ENCODE results near the gene ZBTB16. TPM values are rescaled to one million over a fixed set of nuclear protein-coding genes. Genes with fewer than 3 reads are reported as not detected.

Gene ZBTB16
- total and polyA plus RNA-seq, 2 donors, result 10.3 to 95.2 TPM

DNA sequence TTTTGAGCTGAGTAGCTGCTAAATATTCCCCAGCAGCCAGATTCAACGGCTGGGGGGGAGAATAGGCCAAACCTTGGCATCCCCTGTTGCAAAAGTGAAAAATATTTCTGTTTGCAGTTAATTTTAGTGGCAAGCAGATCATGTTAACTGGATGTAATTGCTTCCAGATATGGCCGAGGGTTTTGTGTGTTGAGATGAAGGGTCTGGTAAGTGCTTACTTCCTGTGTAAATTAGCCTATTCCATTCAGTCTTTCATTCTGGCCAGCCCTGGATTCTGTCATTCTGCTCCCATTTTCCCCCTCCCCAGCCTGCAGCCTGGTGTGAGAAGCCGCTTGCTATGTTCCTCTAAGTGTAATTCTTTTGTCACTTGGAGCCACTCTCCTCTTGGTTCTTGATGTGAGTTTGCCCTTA, 17.4 kb downstream of the ZBTB16 start:
- H3K4me1 ChIP-seq (ENCODE audit: insufficient read depth), result peaks cover 6% of the 10 kb centered on the region
- no peak for DNase-seq (ENCODE audit: extremely low spot score)
- H3K27ac ChIP-seq (ENCODE audit: low read depth), result no peak overlapping the region
- no peak overlapping the region for H3K4me3 ChIP-seq (ENCODE audit: low read depth, low read length)
- WGBS, result 75% methylated on average over 3 of the region's 3 CpGs
- H3K36me3 ChIP-seq (ENCODE audit: insufficient read depth), result no peaks in the 10 kb centered on the region

DNA sequence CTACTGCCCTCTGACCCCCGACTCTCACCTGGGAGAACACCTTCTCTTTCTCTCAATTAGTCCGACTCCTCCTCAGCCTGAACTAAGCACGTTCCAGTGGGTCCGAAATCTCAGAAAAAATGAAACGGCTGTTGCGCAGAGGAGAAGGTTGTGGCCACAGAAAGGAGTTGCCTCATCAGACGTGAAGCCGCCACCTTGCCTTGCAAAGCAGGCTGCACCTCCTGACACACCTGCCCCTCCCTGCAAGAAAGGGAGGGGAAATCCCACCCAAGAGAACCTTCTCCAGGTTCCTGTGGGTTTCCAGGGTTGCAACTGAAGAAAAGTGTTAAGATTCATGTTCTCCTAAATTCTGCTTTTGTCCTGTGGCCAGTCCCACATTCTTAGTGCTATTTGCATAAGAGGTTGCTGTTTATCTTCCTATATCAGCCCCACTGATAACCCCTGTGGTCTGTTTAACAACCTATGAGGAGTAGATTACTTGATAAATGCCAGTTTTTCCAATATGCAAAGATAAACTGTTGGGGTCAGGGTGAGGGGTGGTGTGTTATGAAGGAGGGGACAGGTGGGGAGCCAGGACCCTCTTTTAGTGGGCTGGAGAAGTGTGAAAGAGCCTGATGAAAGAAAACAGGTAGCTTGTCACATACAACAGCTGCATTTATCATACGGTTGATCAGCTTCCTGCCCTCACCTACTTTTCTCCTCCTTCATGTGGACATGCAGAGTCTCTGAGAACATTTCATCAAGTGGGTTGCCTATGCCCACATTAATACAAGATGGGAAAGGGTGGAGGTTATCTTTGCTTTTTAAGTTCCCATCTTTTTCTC, 18.2 kb downstream of the ZBTB16 start:
- 89% methylated on average over 9 of the region's 9 CpGs for WGBS
- Histone ChIP-seq H3K27ac (ENCODE audit: low read depth) (no peak overlapping the region), H3K4me3 (ENCODE audit: low read depth, low read length) (no peak overlapping the region), H3K36me3 (ENCODE audit: insufficient read depth) (no peaks in the 10 kb centered on the region), H3K4me1 (ENCODE audit: insufficient read depth) (peaks cover 6% of the 10 kb centered on the region)
- no peak for DNase-seq (ENCODE audit: extremely low spot score)

DNA sequence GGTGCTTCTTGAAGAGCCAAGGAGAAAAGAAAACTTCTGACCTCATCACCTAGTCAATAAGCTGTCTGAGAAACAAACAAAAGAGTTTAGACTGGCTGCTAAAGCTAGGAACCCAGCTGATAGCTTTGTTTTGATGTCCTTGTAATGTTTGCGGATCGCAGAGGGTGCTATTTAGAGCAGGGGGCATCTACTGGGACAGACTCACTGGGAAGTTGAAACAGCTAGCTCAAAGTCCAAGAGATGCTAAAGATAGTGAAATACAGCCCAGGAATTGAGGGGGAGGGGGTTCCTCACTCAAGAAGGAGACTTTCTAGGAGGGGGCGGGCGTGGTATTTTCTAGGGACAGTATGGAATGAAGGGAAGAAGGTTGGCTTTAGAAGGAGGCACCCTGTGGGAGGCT, 18.9 kb downstream of the ZBTB16 start:
- no peak overlapping the region for H3K4me3 ChIP-seq (ENCODE audit: low read depth, low read length)
- 93% methylated on average over 4 of the region's 4 CpGs for WGBS
- H3K4me1 ChIP-seq (ENCODE audit: insufficient read depth), result peaks cover 6% of the 10 kb centered on the region
- H3K36me3 ChIP-seq (ENCODE audit: insufficient read depth), result no peaks in the 10 kb centered on the region
- peak overlapping the region; percentile 3 for H3K27ac ChIP-seq (ENCODE audit: low read depth)
- no peak for DNase-seq (ENCODE audit: extremely low spot score)

DNA sequence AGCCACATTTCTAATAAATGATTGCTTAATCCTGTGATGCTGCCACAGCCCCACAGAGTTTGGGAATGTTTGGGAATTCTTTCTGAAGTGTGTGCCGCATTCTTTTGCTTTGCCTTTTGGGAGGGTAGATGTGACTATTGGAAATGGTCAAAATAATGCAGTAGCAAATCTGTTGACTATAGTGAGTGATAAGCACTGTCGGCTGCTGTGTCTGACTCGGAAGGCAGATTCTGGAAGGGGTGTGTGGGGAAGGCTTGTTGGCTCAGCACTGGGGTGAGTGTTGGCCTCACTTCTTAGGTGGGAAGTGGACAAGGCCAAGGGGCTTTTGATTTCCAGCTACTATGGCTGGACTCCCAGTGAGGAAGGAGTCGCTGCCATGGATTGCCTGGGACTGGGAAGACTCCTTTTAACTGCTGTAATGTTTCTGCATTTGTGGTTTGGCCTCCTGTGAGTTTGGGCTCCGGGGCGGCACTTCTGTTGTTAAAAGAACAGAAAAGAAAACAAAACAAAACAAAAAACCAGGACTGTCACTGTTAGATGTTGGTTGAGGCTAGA, 20.1 kb downstream of the ZBTB16 start:
- 53% methylated on average over 6 of the region's 6 CpGs for WGBS
- H3K4me1 ChIP-seq (ENCODE audit: insufficient read depth), result peaks cover 6% of the 10 kb centered on the region
- peak overlapping the region; percentile 6 for H3K27ac ChIP-seq (ENCODE audit: low read depth)
- DNase-seq (ENCODE audit: extremely low spot score), result no peak
- H3K36me3 ChIP-seq (ENCODE audit: insufficient read depth), result no peaks in the 10 kb centered on the region
- H3K4me3 ChIP-seq (ENCODE audit: low read depth, low read length), result peak overlapping the region; percentile 10

DNA sequence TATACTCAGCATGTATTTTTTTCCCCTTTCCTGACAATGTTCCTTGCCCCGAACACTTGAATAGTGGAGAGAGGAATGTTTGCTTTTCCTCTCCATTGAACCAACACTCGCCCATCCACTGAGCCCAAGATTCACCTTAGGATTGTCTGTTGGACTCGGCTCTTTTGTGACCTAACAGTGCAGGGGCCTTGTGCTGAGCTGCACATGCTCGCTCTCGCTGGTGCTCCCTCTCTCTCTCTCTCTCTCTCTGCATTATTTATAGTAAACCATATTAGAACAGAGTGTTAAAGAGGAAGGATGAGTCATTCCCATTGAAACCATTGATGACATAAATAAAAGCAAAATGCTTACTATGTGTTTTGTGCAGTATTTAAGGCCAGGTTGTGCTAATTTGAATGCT, 20.7 kb downstream of the ZBTB16 start:
- 53% methylated on average over 5 of the region's 5 CpGs for whole genome bisulfite sequencing
- H3K4me3 ChIP-seq (ENCODE audit: low read depth, low read length), result no peak overlapping the region
- H3K4me1 ChIP-seq (ENCODE audit: insufficient read depth), result peaks cover 6% of the 10 kb centered on the region
- no peaks in the 10 kb centered on the region for H3K36me3 ChIP-seq (ENCODE audit: insufficient read depth)
- DNase-seq (ENCODE audit: extremely low spot score), result no peak
- no peak overlapping the region for H3K27ac ChIP-seq (ENCODE audit: low read depth)

DNA sequence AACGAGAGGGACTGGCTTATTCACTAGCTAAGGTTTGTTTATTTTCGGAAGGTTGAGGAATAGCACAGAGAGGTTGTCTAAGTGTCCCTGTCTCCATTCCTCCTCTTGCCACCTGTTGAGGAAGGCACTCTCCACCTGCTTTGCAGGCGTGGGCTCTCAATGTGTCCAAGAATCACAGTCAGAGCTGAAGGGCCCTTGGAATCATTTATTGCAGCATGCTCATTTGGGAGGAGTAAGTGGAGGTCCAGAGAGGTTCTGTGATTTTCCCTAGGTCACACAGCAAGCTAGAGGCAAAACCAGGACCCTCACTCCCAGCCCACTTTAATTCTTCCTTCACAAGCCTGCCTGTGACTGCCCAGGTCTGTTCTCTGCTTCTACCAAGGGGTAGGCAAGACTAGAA, 21.3 kb downstream of the ZBTB16 start:
- DNase-seq (ENCODE audit: extremely low spot score), result no peak
- 86% methylated on average over 3 of the region's 3 CpGs for WGBS
- H3K27ac ChIP-seq (ENCODE audit: low read depth), result no peak overlapping the region
- H3K36me3 ChIP-seq (ENCODE audit: insufficient read depth), result no peaks in the 10 kb centered on the region
- no peak overlapping the region for H3K4me3 ChIP-seq (ENCODE audit: low read depth, low read length)
- H3K4me1 ChIP-seq (ENCODE audit: insufficient read depth), result peaks cover 6% of the 10 kb centered on the region

DNA sequence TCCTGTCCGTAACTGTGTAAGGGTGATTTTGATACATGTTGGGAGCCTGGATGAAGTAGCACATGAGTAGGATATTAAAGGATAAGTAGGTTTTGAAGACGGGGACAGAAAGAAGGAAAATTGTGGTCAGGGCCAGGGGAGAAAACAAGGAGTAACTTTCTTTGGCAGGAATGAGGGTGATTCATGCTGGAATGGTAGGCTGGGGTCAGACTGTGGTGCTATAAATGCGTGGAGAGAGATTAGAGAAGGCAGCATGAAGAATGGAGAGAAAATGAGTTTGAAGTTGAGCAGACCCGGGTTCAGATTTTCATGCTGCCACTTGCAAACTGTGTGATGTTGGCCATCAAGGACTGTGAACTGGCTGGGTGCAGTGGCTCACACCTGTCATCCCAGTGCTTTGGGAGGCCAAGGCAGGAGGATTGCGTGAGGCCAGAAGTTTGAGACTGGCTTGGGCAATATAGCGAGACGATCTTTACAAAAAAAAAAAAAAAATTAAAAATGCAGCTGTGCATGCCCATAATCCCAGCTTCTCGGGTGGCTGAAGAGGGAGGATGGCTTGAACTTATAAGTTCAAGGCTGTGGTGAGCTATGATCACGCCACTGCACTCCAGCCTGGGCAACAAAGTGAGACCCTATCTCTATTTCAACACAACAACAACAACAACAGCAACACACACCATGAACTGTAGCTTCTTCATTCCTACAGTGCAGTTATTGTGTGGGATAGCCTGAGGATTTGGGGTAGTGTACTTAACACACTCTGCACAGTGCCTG, 22.3 kb downstream of the ZBTB16 start:
- Histone ChIP-seq H3K27ac (ENCODE audit: low read depth) (no peak overlapping the region), H3K36me3 (ENCODE audit: insufficient read depth) (no peaks in the 10 kb centered on the region), H3K4me1 (ENCODE audit: insufficient read depth) (peaks cover 4% of the 10 kb centered on the region), H3K4me3 (ENCODE audit: low read depth, low read length) (no peak overlapping the region)
- DNase-seq (ENCODE audit: extremely low spot score), result no peak
- 67% methylated on average over 9 of the region's 9 CpGs for WGBS

DNA sequence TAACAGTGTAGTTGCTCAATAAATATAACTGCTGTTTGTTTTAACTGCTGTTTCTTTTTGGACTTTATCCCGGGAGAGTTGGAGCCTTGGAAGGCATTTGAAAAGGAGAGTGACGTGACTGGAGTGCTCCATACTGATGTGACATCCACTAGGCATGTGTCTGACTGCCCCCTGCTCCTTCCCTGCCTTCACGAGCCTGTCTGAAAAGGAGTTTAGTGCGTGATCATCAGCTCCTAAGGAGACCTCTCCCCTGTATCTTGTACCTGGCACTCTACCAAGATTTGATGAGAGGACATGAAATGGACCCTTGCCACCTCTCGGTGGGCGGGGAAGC, 22.9 kb downstream of the ZBTB16 start:
- Histone ChIP-seq H3K36me3 (ENCODE audit: insufficient read depth) (no peaks in the 10 kb centered on the region), H3K4me3 (ENCODE audit: low read depth, low read length) (no peak overlapping the region)

DNA sequence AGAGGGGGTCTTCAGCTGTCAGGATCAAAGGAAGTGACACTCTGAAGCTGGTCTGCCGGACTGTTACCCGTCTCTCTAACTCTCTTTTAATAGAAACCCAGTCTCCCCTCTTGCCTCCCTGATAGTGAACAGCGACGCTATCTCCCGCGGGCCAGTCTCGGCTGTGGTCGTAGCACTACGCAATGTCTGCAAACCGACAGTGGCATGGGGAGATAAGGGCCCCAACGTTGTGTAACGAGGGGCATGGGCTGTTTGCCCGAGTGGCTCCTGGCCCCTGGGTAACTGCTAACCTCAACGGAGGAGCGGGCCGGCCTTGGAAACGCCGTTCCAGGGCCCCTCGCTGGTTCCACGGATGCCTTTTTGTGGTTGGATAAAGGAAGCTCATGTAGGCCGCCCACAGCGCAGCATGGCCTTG, 23.3 kb downstream of the ZBTB16 start:
- H3K4me3 ChIP-seq (ENCODE audit: low read depth, low read length), result no peak overlapping the region
- H3K27ac ChIP-seq (ENCODE audit: low read depth), result no peak overlapping the region
- H3K4me1 ChIP-seq (ENCODE audit: insufficient read depth), result peaks cover 4% of the 10 kb centered on the region
- H3K36me3 ChIP-seq (ENCODE audit: insufficient read depth), result no peaks in the 10 kb centered on the region
- 83% methylated on average over 22 of the region's 22 CpGs for WGBS
- no peak for DNase-seq (ENCODE audit: extremely low spot score)

More for the DNA sequence above, 22.9 kb downstream of the ZBTB16 start:
- 64% methylated on average over 6 of the region's 6 CpGs for WGBS
- Histone ChIP-seq H3K27ac (ENCODE audit: low read depth) (no peak overlapping the region), H3K4me1 (ENCODE audit: insufficient read depth) (peaks cover 4% of the 10 kb centered on the region)
- no peak for DNase-seq (ENCODE audit: extremely low spot score)

DNA sequence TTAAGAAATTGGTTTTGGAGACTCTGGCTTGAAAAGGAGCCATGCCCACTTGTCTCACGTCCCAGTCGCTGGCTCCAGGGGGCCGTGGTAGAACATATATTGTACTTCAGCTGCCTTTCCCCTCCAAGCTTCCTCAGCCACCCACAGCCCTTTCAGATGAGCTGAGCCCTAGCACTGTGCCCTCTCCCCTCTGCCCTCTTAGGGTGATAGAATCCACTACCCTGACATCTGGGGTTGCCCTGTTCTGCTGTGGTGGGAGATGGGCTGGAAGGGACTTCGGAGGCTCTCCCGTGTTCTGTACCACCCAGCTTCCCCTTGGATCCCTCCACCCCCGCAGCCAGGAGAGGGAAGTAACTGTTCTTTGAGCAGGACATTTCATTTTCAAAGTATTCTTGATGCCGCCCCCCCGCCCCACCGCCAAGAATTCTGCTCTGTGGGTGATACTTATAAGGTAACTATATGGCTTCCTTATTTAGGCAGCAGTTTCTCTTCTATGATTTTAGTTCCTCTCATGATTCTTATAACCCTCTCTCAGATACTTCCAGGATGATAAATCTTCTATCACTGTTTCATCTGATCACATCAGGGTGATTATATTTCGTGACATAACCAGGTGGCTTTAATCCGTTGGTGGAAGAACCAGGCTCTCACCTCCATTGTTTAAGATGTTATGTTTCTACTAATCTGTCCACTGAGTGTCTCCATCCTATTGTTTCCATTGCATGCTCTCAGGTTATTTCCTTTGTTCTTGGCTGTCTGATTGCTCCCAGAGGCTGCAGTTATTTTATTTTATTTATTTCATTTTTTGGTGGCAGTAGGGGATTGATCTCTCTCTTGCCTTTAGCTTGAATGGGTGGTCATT, 24.1 kb downstream of the ZBTB16 start:
- Histone ChIP-seq H3K4me3 (ENCODE audit: low read depth, low read length) (no peak overlapping the region), H3K27ac (ENCODE audit: low read depth) (no peak overlapping the region), H3K4me1 (ENCODE audit: insufficient read depth) (peaks cover 2% of the 10 kb centered on the region), H3K36me3 (ENCODE audit: insufficient read depth) (no peaks in the 10 kb centered on the region)
- DNase-seq (ENCODE audit: extremely low spot score), result no peak
- 89% methylated on average over 11 of the region's 11 CpGs for WGBS

DNA sequence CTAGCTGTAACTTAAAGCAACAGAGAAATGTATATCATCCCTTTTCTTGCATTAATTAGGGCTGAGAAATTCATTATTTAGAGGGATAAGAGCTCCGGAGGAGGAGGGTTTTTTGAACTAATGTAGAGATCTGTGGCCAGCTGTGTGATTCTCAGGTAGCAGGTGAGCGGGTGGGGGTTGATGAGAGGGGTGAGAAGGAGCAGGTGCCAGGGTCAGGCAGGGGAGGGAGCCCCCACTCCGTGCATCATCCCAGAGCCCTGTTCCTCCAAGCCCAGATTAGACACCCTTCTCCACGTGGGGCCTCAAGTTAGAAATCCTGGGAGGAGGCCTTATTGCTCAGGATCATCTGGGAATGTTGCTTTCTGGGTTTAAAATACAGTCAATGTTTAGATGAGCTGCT, 24.9 kb downstream of the ZBTB16 start:
- Histone ChIP-seq H3K4me3 (ENCODE audit: low read depth, low read length) (no peak overlapping the region), H3K4me1 (ENCODE audit: insufficient read depth) (peaks cover 1% of the 10 kb centered on the region), H3K36me3 (ENCODE audit: insufficient read depth) (no peaks in the 10 kb centered on the region), H3K27ac (ENCODE audit: low read depth) (no peak overlapping the region)
- WGBS, result 59% methylated on average over 4 of the region's 4 CpGs
- no peak for DNase-seq (ENCODE audit: extremely low spot score)

DNA sequence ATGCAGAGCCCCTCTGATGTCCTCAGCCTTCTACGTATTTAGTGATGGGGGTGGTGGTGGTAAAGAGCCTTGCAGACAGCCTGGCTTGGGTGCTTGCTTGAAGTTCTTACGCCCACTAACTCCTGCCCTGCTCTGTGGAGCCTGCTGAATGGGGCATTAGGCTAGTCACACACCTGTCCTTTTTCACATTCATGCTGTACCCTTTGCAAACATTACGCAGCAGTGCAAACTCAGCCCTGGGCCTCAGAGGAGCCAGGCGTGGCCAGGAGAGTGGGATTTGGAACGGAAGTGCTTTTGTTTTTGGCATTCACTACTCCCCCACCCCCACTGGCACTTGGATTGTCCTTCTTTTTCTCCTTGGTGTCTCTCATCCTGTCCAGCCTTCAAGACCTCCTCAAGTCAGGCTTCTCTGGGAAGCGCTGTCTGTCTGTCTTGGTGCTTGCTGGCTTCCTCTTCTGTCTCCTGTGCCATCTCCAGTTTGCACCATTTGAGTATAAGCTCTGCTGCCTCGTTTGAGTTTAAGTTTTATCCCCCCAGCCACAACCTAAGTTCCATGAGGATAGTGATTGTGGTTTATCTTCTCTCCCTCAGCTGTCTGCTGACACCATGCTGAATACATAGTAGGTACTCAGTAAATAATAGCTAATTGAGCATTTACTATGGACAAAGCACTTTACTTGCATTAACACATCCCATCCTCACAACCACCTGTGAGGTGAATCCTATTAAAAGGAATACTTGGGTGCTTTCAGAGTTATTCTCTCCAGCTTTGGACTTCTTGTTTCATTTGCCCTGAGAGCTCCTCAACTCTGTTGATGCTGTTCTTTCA, 26.7 kb downstream of the ZBTB16 start:
- Histone ChIP-seq H3K4me3 (ENCODE audit: low read depth, low read length) (no peak overlapping the region), H3K4me1 (ENCODE audit: insufficient read depth) (no peaks in the 10 kb centered on the region), H3K36me3 (ENCODE audit: insufficient read depth) (no peaks in the 10 kb centered on the region), H3K27ac (ENCODE audit: low read depth) (no peak overlapping the region)
- no peak for DNase-seq (ENCODE audit: extremely low spot score)
- WGBS, result 76% methylated on average over 7 of the region's 7 CpGs

DNA sequence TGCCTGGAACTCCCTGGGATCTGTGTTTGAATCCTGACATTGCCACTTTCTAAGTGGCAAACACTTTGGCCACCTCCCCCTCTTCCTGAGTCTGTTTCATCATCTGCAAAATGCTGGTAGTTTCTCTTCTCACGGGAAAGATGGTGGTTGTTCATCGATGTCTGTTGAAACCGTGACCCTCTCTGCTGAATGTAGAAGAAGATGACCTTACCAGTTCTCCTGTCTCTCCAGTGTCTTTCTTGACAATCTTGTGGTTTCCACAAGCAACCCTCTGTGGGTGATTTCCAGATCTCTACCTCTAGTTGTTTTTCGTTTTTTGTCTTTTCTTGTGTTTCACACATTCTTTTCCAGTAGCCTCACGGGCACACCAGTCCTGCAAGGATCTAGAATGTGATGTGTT, 27.5 kb downstream of the ZBTB16 start:
- no peak overlapping the region for H3K27ac ChIP-seq (ENCODE audit: low read depth)
- H3K4me1 ChIP-seq (ENCODE audit: insufficient read depth), result peaks cover 2% of the 10 kb centered on the region
- 82% methylated on average over 5 of the region's 5 CpGs for WGBS
- no peaks in the 10 kb centered on the region for H3K36me3 ChIP-seq (ENCODE audit: insufficient read depth)
- H3K4me3 ChIP-seq (ENCODE audit: low read depth, low read length), result no peak overlapping the region
- DNase-seq (ENCODE audit: extremely low spot score), result no peak

Data from urinary bladder (tissue), 4 donors.